Smooth muscle cell (in vitro differentiated cells): Measurements from ENCODE around the gene HGFAC. TPM values are rescaled to one million over a fixed set of nuclear protein-coding genes. Genes with fewer than 3 reads are reported as not detected.

Source experiments
- DNase-seq: peaks from one replicate; lab custom pipeline; 2025; ENCODE audit not compliant: unreplicated experiment; lab: John Stamatoyannopoulos, UW
- H2AFZ ChIP-seq: fragments of 200-600 bp; sonication (generic); 2 replicates; pipeline ENCODE4 v1.6.0; 2016; ENCODE audit warnings: antibody characterized with exemption, low read depth, mild to moderate bottlenecking
- H3F3A ChIP-seq: fragments of 200-600 bp; sonication (generic); 2 replicates; pipeline ENCODE4 v1.6.0; 2017; ENCODE audit warnings: antibody characterized with exemption, low read depth
- H3K27ac ChIP-seq: fragments of 200-600 bp; sonication (generic); 2 replicates; pipeline ENCODE4 v1.5.1; 2016; ENCODE audit warnings: low read depth, mild to moderate bottlenecking
- H3K27me3 ChIP-seq: fragments of 200-600 bp; sonication (generic); 2 replicates; pipeline ENCODE4 v1.6.1; 2016; ENCODE audit warnings: low read depth, mild to moderate bottlenecking
- H3K36me3 ChIP-seq: fragments of 200-600 bp; sonication (generic); 2 replicates; pipeline ENCODE4 v1.5.1; 2016; ENCODE audit warnings: low read depth
- H3K4me1 ChIP-seq: fragments of 200-600 bp; sonication (generic); 2 replicates; pipeline ENCODE4 v1.5.1; 2016; ENCODE audit warnings: low read depth
- H3K4me2 ChIP-seq: fragments of 200-600 bp; sonication (generic); 2 replicates; pipeline ENCODE4 v1.6.0; 2016; ENCODE audit warnings: mild to moderate bottlenecking
- H3K4me3 ChIP-seq: fragments of 200-600 bp; sonication (generic); 2 replicates; pipeline ENCODE4 v1.5.1; 2016; ENCODE audit warnings: mild to moderate bottlenecking
- H3K79me2 ChIP-seq: fragments of 200-600 bp; sonication (generic); 2 replicates; pipeline ENCODE4 v1.6.0; 2016; ENCODE audit warnings: low read depth, mild to moderate bottlenecking
- H3K9ac ChIP-seq: fragments of 200-600 bp; sonication (generic); 2 replicates; pipeline ENCODE4 v1.6.0; 2016; ENCODE audit warnings: low read depth
- H3K9me3 ChIP-seq: fragments of 200-600 bp; sonication (generic); replicated peaks from 2 replicates; pipeline ENCODE4 v1.5.1; 2016; ENCODE audit warnings: low read depth
- H4K20me1 ChIP-seq: fragments of 200-600 bp; sonication (generic); 2 replicates; pipeline ENCODE4 v1.6.0; 2016; ENCODE audit warnings: low read depth
- CTCF ChIP-seq: fragments of 200-600 bp; sonication (generic); IDR thresholded peaks from 2 replicates; pipeline ENCODE4 v1.5.1; 2017; ENCODE audit warnings: borderline replicate concordance, mild to moderate bottlenecking, antibody characterized with exemption; ENCODE audit not compliant: insufficient read depth, poor library complexity, severe bottlenecking
- WGBS: methylation state at CpG from one replicate; pipeline ENCODE4 v1.1.7; 2016; ENCODE audit warnings: low lambda C conversion rate; 5-methylcytosine and 5-hydroxymethylcytosine counted together
- polyA plus RNA-seq: library from polyadenylated mRNA; unstranded; fragments of >200 nt; fragmentation: Nextera tagmentation; extraction: Ambion mirVana; gene quantifications from 2 replicates; pipeline ENCODE4 v1.2.1, GENCODE V29; 2016
- total RNA-seq: library from RNA; depleted of rRNA; stranded (reverse); fragments of >200 nt; gene quantifications from 2 replicates; pipeline ENCODE4 v1.2.3, GENCODE V29; 2014

HGFAC gene
- total and polyA plus RNA-seq, 2 experiments from 2014 or later: 0.58 TPM; not detected in 1

GRCh38 chr4:3485886-3486540, 44.2 kb downstream of the HGFAC start:
- Histone ChIP-seq H2AFZ (no peak overlapping the region), H3F3A (peaks cover 3% of the 10 kb centered on the region), H3K27ac (no peak overlapping the region), H3K4me1 (peaks cover 17% of the 10 kb centered on the region), H4K20me1 (no peaks in the 10 kb centered on the region), H3K9ac (no peak overlapping the region), H3K36me3 (no peaks in the 10 kb centered on the region), H3K4me3 (no peak overlapping the region), H3K9me3 (no peaks in the 10 kb centered on the region), H3K4me2 (no peak overlapping the region), H3K27me3 (no peaks in the 10 kb centered on the region), H3K79me2 (no peaks in the 10 kb centered on the region)
- 82% methylated on average over 23 of the region's 25 CpGs for WGBS
- no peak for TF ChIP-seq CTCF
- no peak for DNase-seq

GRCh38 chr4:3486541-3487540, 45.1 kb downstream of the HGFAC start:
- Histone ChIP-seq H2AFZ (no peak overlapping the region), H3K4me1 (peaks cover 13% of the 10 kb centered on the region), H3K27ac (no peak overlapping the region), H3K36me3 (no peaks in the 10 kb centered on the region), H3K27me3 (no peaks in the 10 kb centered on the region), H3K79me2 (no peaks in the 10 kb centered on the region), H3F3A (no peaks in the 10 kb centered on the region), H3K4me3 (no peak overlapping the region), H3K9me3 (no peaks in the 10 kb centered on the region), H4K20me1 (no peaks in the 10 kb centered on the region), H3K4me2 (no peak overlapping the region), H3K9ac (no peak overlapping the region)
- no peak for TF ChIP-seq CTCF
- 80% methylated on average over 25 of the region's 25 CpGs for WGBS
- DNase-seq: no peak

GRCh38 chr4:3487861-3488260, 46.1 kb downstream of the HGFAC start:
- H3K27ac ChIP-seq: no peak overlapping the region
- H3K4me2 ChIP-seq: no peak overlapping the region
- H3K79me2 ChIP-seq: no peaks in the 10 kb centered on the region
- no peaks in the 10 kb centered on the region for H4K20me1 ChIP-seq
- no peak overlapping the region for H3K4me3 ChIP-seq
- H2AFZ ChIP-seq: no peak overlapping the region
- DNase-seq: no peak
- H3K36me3 ChIP-seq: no peaks in the 10 kb centered on the region
- H3K27me3 ChIP-seq: no peaks in the 10 kb centered on the region
- H3K9ac ChIP-seq: no peak overlapping the region
- H3K9me3 ChIP-seq: no peaks in the 10 kb centered on the region
- H3K4me1 ChIP-seq: peaks cover 19% of the 10 kb centered on the region
- 89% methylated on average over 7 of the region's 7 CpGs for WGBS
- H3F3A ChIP-seq: no peaks in the 10 kb centered on the region
- TF ChIP-seq CTCF: no peak
